ENCODE results near the gene GMPR2. TPM values are rescaled to one million over a fixed set of nuclear protein-coding genes. Genes with fewer than 3 reads are reported as not detected.

GMPR2 gene
- total RNA-seq, 2 donors from 2014 or later: 54.5 to 106 TPM

GRCh38 chr14:24259282-24260025 is 26.7 kb downstream of the GMPR2 start:
- Histone ChIP-seq H3K27me3 (replicated peaks; ENCODE audit: insufficient read depth) (no peaks in the 10 kb centered on the region), H3K9me3 (no peaks in the 10 kb centered on the region), H3K27ac (peak overlapping the region; percentile 15 to 34), H3K4me3 (no peak overlapping the region), H3K4me1 (replicated peaks) (no peaks in the 10 kb centered on the region), H3K36me3 (no peaks in the 10 kb centered on the region)
- DNase-seq (ENCODE audit: low spot score): peak; percentile 29
- TF ChIP-seq POLR2A (IDR thresholded peaks at IDR 0.05): no peak
- no peak for TF ChIP-seq POLR2AphosphoS5 (IDR thresholded peaks at IDR 0.05)
- TF ChIP-seq CTCF (IDR thresholded peaks at IDR 0.05): no peak
- WGBS: 61% methylated on average over 16 of the region's 16 CpGs
- intact Hi-C loops (cut with DNase I): no loop called here

- DNase-seq (ENCODE audit: low spot score): peak; percentile 23
- H3K4me1 ChIP-seq (replicated peaks): no peaks in the 10 kb centered on the region
- peak overlapping the region; percentile 15 to 34 for H3K27ac ChIP-seq
- intact Hi-C loops (cut with DNase I): no loop called here
- H3K4me3 ChIP-seq: no peak overlapping the region
- 79% methylated on average over 14 of the region's 16 CpGs for WGBS
- H3K36me3 ChIP-seq: no peaks in the 10 kb centered on the region
- H3K27me3 ChIP-seq (replicated peaks; ENCODE audit: insufficient read depth): no peaks in the 10 kb centered on the region
- H3K9me3 ChIP-seq: no peaks in the 10 kb centered on the region
- TF ChIP-seq CTCF (IDR thresholded peaks at IDR 0.05) (no peak), POLR2A (IDR thresholded peaks at IDR 0.05) (no peak), POLR2AphosphoS5 (IDR thresholded peaks at IDR 0.05) (no peak)
Measured at GRCh38 chr14:24260026-24260779, 27.5 kb downstream of the GMPR2 start.

GRCh38 chr14:24260780-24261157 is 28.0 kb downstream of the GMPR2 start:
- Histone ChIP-seq H3K4me1 (replicated peaks) (no peaks in the 10 kb centered on the region), H3K9me3 (no peaks in the 10 kb centered on the region), H3K4me3 (no peak overlapping the region), H3K36me3 (no peaks in the 10 kb centered on the region), H3K27me3 (replicated peaks; ENCODE audit: insufficient read depth) (no peaks in the 10 kb centered on the region), H3K27ac (no peak overlapping the region)
- intact Hi-C loops (cut with DNase I): no loop called here
- DNase-seq (ENCODE audit: low spot score): no peak
- WGBS: 60% methylated on average over 4 of the region's 4 CpGs
- no peak for TF ChIP-seq POLR2A (IDR thresholded peaks at IDR 0.05)
- TF ChIP-seq CTCF (IDR thresholded peaks at IDR 0.05): no peak
- no peak for TF ChIP-seq POLR2AphosphoS5 (IDR thresholded peaks at IDR 0.05)

- Histone ChIP-seq H3K36me3 (peaks cover 0 to 3% of the 10 kb centered on the region in 2 donors), H3K9me3 (no peaks in the 10 kb centered on the region), H3K4me1 (replicated peaks) (no peaks in the 10 kb centered on the region), H3K4me3 (no peak overlapping the region), H3K27ac (no peak overlapping the region), H3K27me3 (replicated peaks; ENCODE audit: insufficient read depth) (no peaks in the 10 kb centered on the region)
- TF ChIP-seq POLR2A (IDR thresholded peaks at IDR 0.05) (no peak), CTCF (IDR thresholded peaks at IDR 0.05) (no peak), POLR2AphosphoS5 (IDR thresholded peaks at IDR 0.05) (no peak)
- intact Hi-C loops (cut with DNase I): no loop called here
- WGBS: 92% methylated on average over 20 of the region's 20 CpGs
- DNase-seq (ENCODE audit: low spot score): no peak
Measured at GRCh38 chr14:24261256-24261968, 28.7 kb downstream of the GMPR2 start.
